Measurements from ENCODE around the gene PTDSS2. TPM values are rescaled to one million over a fixed set of nuclear protein-coding genes. Genes with fewer than 3 reads are reported as not detected.
A peak's percentile ranks its signal among the peaks of the same experiment; 100 is the strongest.

The PTDSS2 gene
- total and polyA plus RNA-seq, 2 of the 13 experiments (the other 11 are each of a cell fraction or from before 2014, with no cell fraction given), result 21.7 to 26.4 TPM

- no peak for TF ChIP-seq ZEB1 (IDR thresholded peaks at IDR 0.05; ENCODE audit: insufficient replicate concordance, low read depth)
- TF ChIP-seq ZNF761 (CRISPR knock-in tag; conservative IDR thresholded peaks at IDR 0.05), result no peak; the same call in 1 of the 2 replicates
- TF ChIP-seq, protein P1, sequence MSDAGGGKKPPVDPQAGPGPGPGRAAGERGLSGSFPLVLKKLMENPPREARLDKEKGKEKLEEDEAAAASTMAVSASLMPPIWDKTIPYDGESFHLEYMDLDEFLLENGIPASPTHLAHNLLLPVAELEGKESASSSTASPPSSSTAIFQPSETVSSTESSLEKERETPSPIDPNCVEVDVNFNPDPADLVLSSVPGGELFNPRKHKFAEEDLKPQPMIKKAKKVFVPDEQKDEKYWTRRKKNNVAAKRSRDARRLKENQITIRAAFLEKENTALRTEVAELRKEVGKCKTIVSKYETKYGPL (CRISPR knock-in tag; IDR thresholded peaks at IDR 0.05), result no peak
- TF ChIP-seq IRF1 (CRISPR knock-in tag; IDR thresholded peaks at IDR 0.05; ENCODE audit: low read depth), result no peak
- TF ChIP-seq, protein P2, sequence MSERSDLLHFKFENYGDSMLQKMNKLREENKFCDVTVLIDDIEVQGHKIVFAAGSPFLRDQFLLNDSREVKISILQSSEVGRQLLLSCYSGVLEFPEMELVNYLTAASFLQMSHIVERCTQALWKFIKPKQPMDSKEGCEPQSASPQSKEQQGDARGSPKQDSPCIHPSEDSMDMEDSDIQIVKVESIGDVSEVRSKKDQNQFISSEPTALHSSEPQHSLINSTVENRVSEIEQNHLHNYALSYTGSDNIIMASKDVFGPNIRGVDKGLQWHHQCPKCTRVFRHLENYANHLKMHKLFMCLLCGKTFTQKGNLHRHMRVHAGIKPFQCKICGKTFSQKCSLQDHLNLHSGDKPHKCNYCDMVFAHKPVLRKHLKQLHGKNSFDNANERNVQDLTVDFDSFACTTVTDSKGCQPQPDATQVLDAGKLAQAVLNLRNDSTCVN (CRISPR knock-in tag; IDR thresholded peaks at IDR 0.05; ENCODE audit: borderline replicate concordance), result no peak
- no peak for TF ChIP-seq ZNF652 (CRISPR knock-in tag; IDR thresholded peaks at IDR 0.05; ENCODE audit: borderline replicate concordance, low read depth)
- TF ChIP-seq NR0B2 (CRISPR knock-in tag; IDR thresholded peaks at IDR 0.05), result no peak; the same call in 1 of the 2 replicates
- peak; percentile 44; the same call in 1 of the 2 replicates for TF ChIP-seq MEIS2 (CRISPR knock-in tag; IDR thresholded peaks at IDR 0.05)
- 0 out of 2 replicates have a peak, but pooled peaks have one; percentile 24 for TF ChIP-seq ZNF503 (CRISPR knock-in tag; IDR thresholded peaks at IDR 0.05)
- TF ChIP-seq ZBTB3 (CRISPR knock-in tag; IDR thresholded peaks at IDR 0.05; ENCODE audit: borderline replicate concordance, low read depth), result no peak
- TF ChIP-seq MAFF (IDR thresholded peaks at IDR 0.05; ENCODE audit: low read depth, low read length), result no peak
- peak; percentile 33; the same call in 1 of the 2 replicates for TF ChIP-seq KMT2A (CRISPR knock-in tag; IDR thresholded peaks at IDR 0.05)
- TF ChIP-seq ZNF383 (CRISPR knock-in tag; IDR thresholded peaks at IDR 0.05; ENCODE audit: borderline replicate concordance), result no peak
- TF ChIP-seq ATAD3A (CRISPR knock-in tag; IDR thresholded peaks at IDR 0.05), result no peak
- TF ChIP-seq, protein P3, sequence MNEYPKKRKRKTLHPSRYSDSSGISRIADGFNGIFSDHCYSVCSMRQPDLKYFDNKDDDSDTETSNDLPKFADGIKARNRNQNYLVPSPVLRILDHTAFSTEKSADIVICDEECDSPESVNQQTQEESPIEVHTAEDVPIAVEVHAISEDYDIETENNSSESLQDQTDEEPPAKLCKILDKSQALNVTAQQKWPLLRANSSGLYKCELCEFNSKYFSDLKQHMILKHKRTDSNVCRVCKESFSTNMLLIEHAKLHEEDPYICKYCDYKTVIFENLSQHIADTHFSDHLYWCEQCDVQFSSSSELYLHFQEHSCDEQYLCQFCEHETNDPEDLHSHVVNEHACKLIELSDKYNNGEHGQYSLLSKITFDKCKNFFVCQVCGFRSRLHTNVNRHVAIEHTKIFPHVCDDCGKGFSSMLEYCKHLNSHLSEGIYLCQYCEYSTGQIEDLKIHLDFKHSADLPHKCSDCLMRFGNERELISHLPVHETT (CRISPR knock-in tag; conservative IDR thresholded peaks at IDR 0.05), result 0 out of 2 replicates have a peak, but pooled peaks have one; percentile 27
- TF ChIP-seq HNRNPL (IDR thresholded peaks at IDR 0.05; ENCODE audit: low read depth, low read length), result 0 out of 2 replicates have a peak, but pooled peaks have one; percentile 54
- TF ChIP-seq ZNF768 (CRISPR knock-in tag; IDR thresholded peaks at IDR 0.05), result no peak; the same call in 1 of the 2 replicates
- peak; percentile 60; the same call in 1 of the 2 replicates for TF ChIP-seq ZNF264 (CRISPR knock-in tag; IDR thresholded peaks at IDR 0.05)
- TF ChIP-seq, protein P4, sequence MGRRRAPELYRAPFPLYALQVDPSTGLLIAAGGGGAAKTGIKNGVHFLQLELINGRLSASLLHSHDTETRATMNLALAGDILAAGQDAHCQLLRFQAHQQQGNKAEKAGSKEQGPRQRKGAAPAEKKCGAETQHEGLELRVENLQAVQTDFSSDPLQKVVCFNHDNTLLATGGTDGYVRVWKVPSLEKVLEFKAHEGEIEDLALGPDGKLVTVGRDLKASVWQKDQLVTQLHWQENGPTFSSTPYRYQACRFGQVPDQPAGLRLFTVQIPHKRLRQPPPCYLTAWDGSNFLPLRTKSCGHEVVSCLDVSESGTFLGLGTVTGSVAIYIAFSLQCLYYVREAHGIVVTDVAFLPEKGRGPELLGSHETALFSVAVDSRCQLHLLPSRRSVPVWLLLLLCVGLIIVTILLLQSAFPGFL (CRISPR knock-in tag; IDR thresholded peaks at IDR 0.05), result peak; percentile 28; the same call in 1 of the 2 replicates
- TF ChIP-seq MTA3 (CRISPR knock-in tag; IDR thresholded peaks at IDR 0.05), result no peak
- no peak for TF ChIP-seq CENPX (CRISPR knock-in tag; IDR thresholded peaks at IDR 0.05)
Measured at GRCh38 chr11:506238-506994, 56.3 kb downstream of the PTDSS2 start (continued).
